ENCODE results near the gene CLK3. TPM values are rescaled to one million over a fixed set of nuclear protein-coding genes. Genes with fewer than 3 reads are reported as not detected.

The CLK3 gene
- total RNA-seq, 1 donor from 2014 or later = 65.8 TPM

DNA sequence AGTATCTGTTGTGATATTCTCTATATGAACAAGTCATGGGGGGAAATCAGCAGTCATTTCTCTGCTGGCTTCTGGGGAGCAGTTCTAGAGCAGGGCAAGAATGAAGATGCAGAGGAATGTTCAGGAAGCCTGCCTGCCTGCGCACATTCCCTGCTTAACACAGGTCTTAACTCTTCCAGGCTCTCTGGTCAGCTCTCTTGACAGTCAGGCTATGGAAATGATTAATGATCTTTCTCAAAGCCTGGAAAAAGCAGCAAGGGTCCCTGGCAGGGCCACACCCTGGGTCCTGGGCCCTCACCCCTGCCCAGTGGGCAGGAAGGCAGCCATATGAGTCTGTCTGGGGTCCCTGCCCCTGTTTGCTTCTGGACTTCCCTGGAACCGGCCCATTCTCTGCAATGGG lies 31.4 kb upstream of the CLK3 start:
- H4K20me1 ChIP-seq (ENCODE audit: insufficient read depth, low read length) = no peaks in the 10 kb centered on the region
- no peak overlapping the region for H3K4me3 Mint-ChIP-seq (ENCODE audit: unreplicated experiment)
- H3K9ac ChIP-seq (ENCODE audit: low read length) = no peak overlapping the region
- H3K9me3 Mint-ChIP-seq (ENCODE audit: unreplicated experiment) = no peaks in the 10 kb centered on the region
- peaks cover 2% of the 10 kb centered on the region for H3K36me3 ChIP-seq (ENCODE audit: insufficient read depth, low read length)
- H3K27ac ChIP-seq (ENCODE audit: low read depth, low read length) = no peak overlapping the region
- no peak overlapping the region for H3K4me3 ChIP-seq (ENCODE audit: insufficient read depth, low read depth, low read length)
- H3K4me1 Mint-ChIP-seq (ENCODE audit: low read depth, unreplicated experiment) = peaks cover 14% of the 10 kb centered on the region
- H3K27me3 ChIP-seq (ENCODE audit: insufficient read depth, low read length) = no peaks in the 10 kb centered on the region
- H3K27ac Mint-ChIP-seq (ENCODE audit: unreplicated experiment) = no peak overlapping the region
- H3K4me2 ChIP-seq (ENCODE audit: low read length) = no peak overlapping the region
- TF ChIP-seq EZH2 (IDR thresholded peaks at IDR 0.05; ENCODE audit: insufficient read depth, low read length) = no peak
- TF ChIP-seq, protein P1, sequence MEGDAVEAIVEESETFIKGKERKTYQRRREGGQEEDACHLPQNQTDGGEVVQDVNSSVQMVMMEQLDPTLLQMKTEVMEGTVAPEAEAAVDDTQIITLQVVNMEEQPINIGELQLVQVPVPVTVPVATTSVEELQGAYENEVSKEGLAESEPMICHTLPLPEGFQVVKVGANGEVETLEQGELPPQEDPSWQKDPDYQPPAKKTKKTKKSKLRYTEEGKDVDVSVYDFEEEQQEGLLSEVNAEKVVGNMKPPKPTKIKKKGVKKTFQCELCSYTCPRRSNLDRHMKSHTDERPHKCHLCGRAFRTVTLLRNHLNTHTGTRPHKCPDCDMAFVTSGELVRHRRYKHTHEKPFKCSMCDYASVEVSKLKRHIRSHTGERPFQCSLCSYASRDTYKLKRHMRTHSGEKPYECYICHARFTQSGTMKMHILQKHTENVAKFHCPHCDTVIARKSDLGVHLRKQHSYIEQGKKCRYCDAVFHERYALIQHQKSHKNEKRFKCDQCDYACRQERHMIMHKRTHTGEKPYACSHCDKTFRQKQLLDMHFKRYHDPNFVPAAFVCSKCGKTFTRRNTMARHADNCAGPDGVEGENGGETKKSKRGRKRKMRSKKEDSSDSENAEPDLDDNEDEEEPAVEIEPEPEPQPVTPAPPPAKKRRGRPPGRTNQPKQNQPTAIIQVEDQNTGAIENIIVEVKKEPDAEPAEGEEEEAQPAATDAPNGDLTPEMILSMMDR (IDR thresholded peaks at IDR 0.05; ENCODE audit: insufficient read depth, low read depth, low read length) = no peak
- FAIRE-seq (no peak), DNase-seq (ENCODE audit: low read depth) (no peak)
- peaks cover 8% of the 10 kb centered on the region for H3K4me1 ChIP-seq (ENCODE audit: insufficient read depth, low read length)
- peaks cover 18% of the 10 kb centered on the region for H3K36me3 Mint-ChIP-seq (ENCODE audit: low read depth, unreplicated experiment)
- H3K9me3 ChIP-seq (ENCODE audit: insufficient read depth, low read depth, low read length) = no peaks in the 10 kb centered on the region
- H3K27me3 Mint-ChIP-seq (ENCODE audit: low read depth, unreplicated experiment) = peaks cover 3% of the 10 kb centered on the region
- H3K79me2 ChIP-seq (ENCODE audit: insufficient read depth, low read length) = no peaks in the 10 kb centered on the region
- no peak overlapping the region for H2AFZ ChIP-seq (ENCODE audit: low read depth, low read length)

DNA sequence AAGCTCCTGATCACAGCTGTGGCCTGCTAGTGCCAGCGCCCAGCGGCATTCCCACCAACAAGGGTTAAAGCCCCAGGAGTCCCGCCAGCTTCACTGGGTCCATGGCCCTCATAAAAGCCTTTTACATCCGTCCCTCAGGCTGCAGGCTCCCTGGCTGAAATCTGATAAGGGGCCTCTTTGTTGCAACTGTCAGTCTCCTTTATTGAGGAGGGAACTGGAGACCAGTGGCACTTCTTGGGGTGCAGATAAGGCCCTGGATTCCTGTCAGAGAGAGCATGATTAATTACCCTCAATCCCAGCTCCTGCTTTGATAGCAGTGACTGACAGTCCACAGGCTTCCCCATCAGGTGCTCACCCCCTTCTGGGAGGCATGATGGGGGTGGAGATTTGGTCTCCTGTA lies 30.9 kb upstream of the CLK3 start:
- no peak overlapping the region for H3K4me3 Mint-ChIP-seq (ENCODE audit: unreplicated experiment)
- H3K36me3 Mint-ChIP-seq (ENCODE audit: low read depth, unreplicated experiment) = peaks cover 17% of the 10 kb centered on the region
- H3K4me3 ChIP-seq (ENCODE audit: insufficient read depth, low read depth, low read length) = no peak overlapping the region
- peaks cover 14% of the 10 kb centered on the region for H3K4me1 Mint-ChIP-seq (ENCODE audit: low read depth, unreplicated experiment)
- no peak overlapping the region for H3K27ac Mint-ChIP-seq (ENCODE audit: unreplicated experiment)
- FAIRE-seq (no peak), DNase-seq (ENCODE audit: low read depth) (no peak)
- H3K27ac ChIP-seq (ENCODE audit: low read depth, low read length) = no peak overlapping the region
- H3K9ac ChIP-seq (ENCODE audit: low read length) = no peak overlapping the region
- H3K27me3 ChIP-seq (ENCODE audit: insufficient read depth, low read length) = no peaks in the 10 kb centered on the region
- H3K9me3 Mint-ChIP-seq (ENCODE audit: unreplicated experiment) = no peaks in the 10 kb centered on the region
- H3K4me1 ChIP-seq (ENCODE audit: insufficient read depth, low read length) = peaks cover 8% of the 10 kb centered on the region
- no peaks in the 10 kb centered on the region for H4K20me1 ChIP-seq (ENCODE audit: insufficient read depth, low read length)
- H3K27me3 Mint-ChIP-seq (ENCODE audit: low read depth, unreplicated experiment) = peaks cover 3% of the 10 kb centered on the region
- H3K4me2 ChIP-seq (ENCODE audit: low read length) = no peak overlapping the region
- H3K9me3 ChIP-seq (ENCODE audit: insufficient read depth, low read depth, low read length) = no peaks in the 10 kb centered on the region
- H3K79me2 ChIP-seq (ENCODE audit: insufficient read depth, low read length) = no peaks in the 10 kb centered on the region
- TF ChIP-seq EZH2 (IDR thresholded peaks at IDR 0.05; ENCODE audit: insufficient read depth, low read length) = no peak
- TF ChIP-seq, protein P1 (IDR thresholded peaks at IDR 0.05; ENCODE audit: insufficient read depth, low read depth, low read length) = no peak
- peaks cover 2% of the 10 kb centered on the region for H3K36me3 ChIP-seq (ENCODE audit: insufficient read depth, low read length)
- H2AFZ ChIP-seq (ENCODE audit: low read depth, low read length) = no peak overlapping the region

DNA sequence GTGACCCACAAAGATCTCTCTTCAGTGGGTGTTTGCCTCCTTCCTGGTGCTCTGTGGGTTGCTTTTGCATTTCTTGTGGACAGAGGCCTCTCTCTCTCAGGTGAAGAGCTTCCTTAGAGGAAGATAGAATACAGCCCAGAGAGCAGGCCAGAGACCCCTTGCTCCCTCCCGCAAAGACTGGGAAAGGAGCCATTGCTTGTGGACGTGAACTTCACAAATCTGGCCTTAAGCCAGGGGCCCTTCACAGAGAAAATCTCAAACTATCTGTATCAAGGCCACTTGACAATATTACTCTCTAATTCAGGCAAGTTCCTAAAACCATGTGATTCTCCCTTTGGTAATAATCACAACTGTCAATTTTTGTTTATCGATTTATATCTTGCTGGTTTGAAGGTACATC lies 30.4 kb upstream of the CLK3 start:
- Histone ChIP-seq H4K20me1 (ENCODE audit: insufficient read depth, low read length) (no peaks in the 10 kb centered on the region), H3K9me3 (ENCODE audit: insufficient read depth, low read depth, low read length) (no peaks in the 10 kb centered on the region), H2AFZ (ENCODE audit: low read depth, low read length) (no peak overlapping the region), H3K36me3 (ENCODE audit: insufficient read depth, low read length) (no peaks in the 10 kb centered on the region), H3K4me2 (ENCODE audit: low read length) (no peak overlapping the region), H3K9ac (ENCODE audit: low read length) (no peak overlapping the region), H3K4me3 (ENCODE audit: insufficient read depth, low read depth, low read length) (no peak overlapping the region), H3K4me1 (ENCODE audit: insufficient read depth, low read length) (peaks cover 8% of the 10 kb centered on the region), H3K79me2 (ENCODE audit: insufficient read depth, low read length) (no peaks in the 10 kb centered on the region), H3K27me3 (ENCODE audit: insufficient read depth, low read length) (no peaks in the 10 kb centered on the region), H3K27ac (ENCODE audit: low read depth, low read length) (no peak overlapping the region)
- no peak overlapping the region for H3K27ac Mint-ChIP-seq (ENCODE audit: unreplicated experiment)
- no peak for FAIRE-seq
- H3K9me3 Mint-ChIP-seq (ENCODE audit: unreplicated experiment) = no peaks in the 10 kb centered on the region
- peaks cover 3% of the 10 kb centered on the region for H3K27me3 Mint-ChIP-seq (ENCODE audit: low read depth, unreplicated experiment)
- no peak overlapping the region for H3K4me3 Mint-ChIP-seq (ENCODE audit: unreplicated experiment)
- no peak for TF ChIP-seq EZH2 (IDR thresholded peaks at IDR 0.05; ENCODE audit: insufficient read depth, low read length)
- TF ChIP-seq, protein P1 (IDR thresholded peaks at IDR 0.05; ENCODE audit: insufficient read depth, low read depth, low read length) = no peak
- H3K36me3 Mint-ChIP-seq (ENCODE audit: low read depth, unreplicated experiment) = peaks cover 20% of the 10 kb centered on the region
- no peak for DNase-seq (ENCODE audit: low read depth)
- H3K4me1 Mint-ChIP-seq (ENCODE audit: low read depth, unreplicated experiment) = peaks cover 16% of the 10 kb centered on the region
